Sigmoid colon (tissue), 4 donors: ENCODE results near the gene PHKB.

Experiments
- CTCF ChIP-seq, 4 experiments: fragments of 450-650 bp in 3 of 4; fragments of 200-600 bp in 1 of 4; IDR thresholded peaks; one replicate each; pipeline ENCODE4 v1.5.1; 2016 to 2019; ENCODE audit warnings: antibody characterized with exemption in 4 of 4, mild to moderate bottlenecking in 3 of 4, moderate library complexity in 2 of 4
- POLR2A ChIP-seq, 2 donors: fragments of 450-650 bp; IDR thresholded peaks; one replicate each; pipeline ENCODE4 v1.6.1; 2016; ENCODE audit warnings: antibody characterized with exemption in 2 of 2, mild to moderate bottlenecking in 2 of 2, moderate library complexity in 2 of 2
- POLR2AphosphoS5 ChIP-seq, 4 donors: sonication (generic); formaldehyde crosslinking; IDR thresholded peaks; one replicate each; pipeline ENCODE4 v1.6.1; 2017; ENCODE audit warnings: antibody characterized with exemption in 4 of 4

DNA sequence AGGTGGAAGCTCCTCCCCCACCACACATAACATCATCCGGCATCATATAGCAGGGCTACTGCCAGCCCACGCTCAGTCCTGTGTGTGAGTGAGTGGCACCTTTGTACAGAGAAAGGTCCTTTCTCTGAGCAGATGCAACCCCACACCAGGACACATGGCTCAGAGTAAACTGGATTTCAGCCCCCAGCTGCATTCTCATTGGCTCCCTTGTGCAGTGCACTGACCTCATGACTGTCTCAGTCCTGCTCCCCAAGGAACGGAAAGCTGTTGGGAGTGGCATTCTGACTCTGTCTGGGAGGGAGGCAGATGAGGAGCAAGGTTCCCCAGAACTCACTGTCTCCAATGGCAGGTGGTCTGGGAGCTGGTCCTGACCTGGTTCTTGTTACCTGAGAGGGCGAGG, 244.1 kb downstream of the PHKB start:
- no peak for TF ChIP-seq CTCF (IDR thresholded peaks at IDR 0.05)
- TF ChIP-seq POLR2AphosphoS5 (IDR thresholded peaks at IDR 0.05) = no peak
- TF ChIP-seq POLR2A (IDR thresholded peaks at IDR 0.05) = no peak
